ENCODE measurements around the gene PLIN5. TPM values are rescaled to one million over a fixed set of nuclear protein-coding genes. Genes with fewer than 3 reads are reported as not detected.

Gene PLIN5
- total RNA-seq, 1 experiment from 2014 or later: 8.1 TPM

DNA sequence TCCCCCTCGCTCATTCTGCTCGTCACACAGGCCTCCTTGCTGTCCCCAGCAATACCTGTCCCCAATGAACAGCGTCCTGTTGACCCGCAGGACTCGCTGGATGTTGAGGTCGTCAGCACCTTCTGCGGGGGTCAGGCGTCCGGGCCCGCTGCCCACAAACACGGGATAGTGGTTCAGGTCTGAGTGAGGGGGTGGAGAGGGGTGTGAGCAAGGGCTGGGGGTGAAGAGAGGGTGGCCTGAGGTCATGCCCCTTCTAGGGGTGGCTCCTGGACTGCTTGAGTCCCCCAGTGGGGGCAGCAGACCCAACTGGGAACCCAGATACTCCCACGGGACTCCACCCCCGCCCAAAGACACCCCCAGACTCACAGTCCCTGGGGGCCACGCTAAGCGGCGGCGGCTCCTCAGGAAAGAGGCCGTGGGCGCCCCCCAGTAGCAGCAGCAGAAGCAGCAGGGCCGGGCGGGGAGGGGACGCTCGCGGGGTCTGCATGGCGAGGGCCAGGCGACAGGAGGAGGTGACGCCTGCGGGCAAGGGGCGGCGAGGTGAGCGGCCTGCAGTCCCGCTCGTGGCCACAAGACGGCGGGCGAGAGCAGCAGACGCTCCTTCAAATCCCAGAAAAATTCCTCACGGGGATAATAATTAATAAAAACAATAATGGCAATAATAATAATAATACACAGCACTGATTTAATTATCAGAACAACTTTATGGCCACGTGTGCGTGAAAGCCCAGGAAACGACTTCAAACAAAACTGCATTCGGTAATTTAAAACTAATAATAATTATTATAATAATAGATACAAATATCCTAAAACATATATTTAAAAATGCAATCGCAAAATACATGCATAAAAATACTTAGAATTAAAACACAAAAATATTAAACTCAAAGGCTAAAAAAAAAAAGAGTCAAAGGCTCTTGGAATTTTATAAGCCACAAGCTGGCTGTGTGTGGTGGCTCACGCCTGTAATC, 23.2 kb upstream of the PLIN5 start:
- H3K4me3 ChIP-seq (replicated peaks in 1 of 2; ENCODE audit: low read depth in 1 of 2, low read length in 2 of 2): no peak overlapping the region
- no peaks in the 10 kb centered on the region for H3K9me3 ChIP-seq (ENCODE audit: control insufficient read depth in 1 of 2, insufficient read depth in 1 of 2, low read depth in 1 of 2, low read length in 2 of 2)
- peak overlapping the region; percentile 32; the same call in 1 of the 2 replicates for H3K4me2 ChIP-seq (ENCODE audit: low read length)
- no peak overlapping the region for H3K9ac ChIP-seq (ENCODE audit: low read length)
- no peaks in the 10 kb centered on the region for H3K27me3 ChIP-seq (ENCODE audit: insufficient read depth, low read length)
- CTCF ChIA-PET: interaction anchor here (0.9 to 1.4 kb wide), 2 partner anchors 9 to 119 kb away, joined by 3 to 4 read pairs; no protein-coding TSS in a partner anchor
- intact Hi-C loops (cut with micrococcal nuclease): loop anchor here (1.0 kb wide), 1 partner anchor 78 kb away; no protein-coding TSS in a partner anchor
- H3K79me2 ChIP-seq (ENCODE audit: insufficient read depth, low read length): peaks cover 3% of the 10 kb centered on the region; the same call in 1 of the 2 replicates
- peaks cover 8 to 26% of the 10 kb centered on the region in 2 experiments for H3K4me1 ChIP-seq (ENCODE audit: control insufficient read depth in 1 of 2, insufficient read depth in 2 of 2, low read length in 2 of 2)
- no peak for DNase-seq (ENCODE audit: low read depth, low spot score)
- TF ChIP-seq, protein P1, sequence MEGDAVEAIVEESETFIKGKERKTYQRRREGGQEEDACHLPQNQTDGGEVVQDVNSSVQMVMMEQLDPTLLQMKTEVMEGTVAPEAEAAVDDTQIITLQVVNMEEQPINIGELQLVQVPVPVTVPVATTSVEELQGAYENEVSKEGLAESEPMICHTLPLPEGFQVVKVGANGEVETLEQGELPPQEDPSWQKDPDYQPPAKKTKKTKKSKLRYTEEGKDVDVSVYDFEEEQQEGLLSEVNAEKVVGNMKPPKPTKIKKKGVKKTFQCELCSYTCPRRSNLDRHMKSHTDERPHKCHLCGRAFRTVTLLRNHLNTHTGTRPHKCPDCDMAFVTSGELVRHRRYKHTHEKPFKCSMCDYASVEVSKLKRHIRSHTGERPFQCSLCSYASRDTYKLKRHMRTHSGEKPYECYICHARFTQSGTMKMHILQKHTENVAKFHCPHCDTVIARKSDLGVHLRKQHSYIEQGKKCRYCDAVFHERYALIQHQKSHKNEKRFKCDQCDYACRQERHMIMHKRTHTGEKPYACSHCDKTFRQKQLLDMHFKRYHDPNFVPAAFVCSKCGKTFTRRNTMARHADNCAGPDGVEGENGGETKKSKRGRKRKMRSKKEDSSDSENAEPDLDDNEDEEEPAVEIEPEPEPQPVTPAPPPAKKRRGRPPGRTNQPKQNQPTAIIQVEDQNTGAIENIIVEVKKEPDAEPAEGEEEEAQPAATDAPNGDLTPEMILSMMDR (IDR thresholded peaks at IDR 0.05 in 2 of 3, conservative IDR thresholded peaks at IDR 0.05 in 1 of 3; ENCODE audit: borderline replicate concordance in 1 of 3, insufficient read depth in 1 of 3, low read depth in 2 of 3, low read length in 2 of 3): peak; percentile 69 to 97 (median 82)
- TF ChIP-seq POLR2A (IDR thresholded peaks at IDR 0.05; ENCODE audit: borderline replicate concordance, extremely low read depth, insufficient read depth, insufficient read length) (no peak), RAD21 (IDR thresholded peaks at IDR 0.05; ENCODE audit: low read depth) (peak; percentile 59)
- POLR2A ChIA-PET: interaction anchor here (1.1 kb wide), 1 partner anchor 23 kb away, joined by 3 read pairs; the partner anchor contains the start of gene PLIN5
- no TSS peak for BruUV-seq (replicated peaks)
- H2AFZ ChIP-seq (ENCODE audit: low read depth, low read length, poor library complexity, severe bottlenecking): no peak overlapping the region
- RAD21 ChIA-PET (ENCODE audit: low non-redundant PET in 1 of 2, low total read pairs in 2 of 2, uncharacterized antibody in 2 of 2, unreplicated experiment in 2 of 2): interaction anchor here (0.6 to 0.7 kb wide), 3 partner anchors 9 to 109 kb away, joined by 3 read pairs; no protein-coding TSS in a partner anchor
- no peaks in the 10 kb centered on the region for H3K9me2 ChIP-seq (ENCODE audit: insufficient read depth)
- peaks cover 9 to 18% of the 10 kb centered on the region in 2 experiments; a peak in 3 of 4 replicates for H3K36me3 ChIP-seq (ENCODE audit: control insufficient read depth in 1 of 2, insufficient read depth in 2 of 2, low read length in 2 of 2)
- no peak for ATAC-seq
- H3K27ac ChIP-seq (ENCODE audit: low read depth, low read length): peak overlapping the region; percentile 40; the same call in 1 of the 2 replicates
- no peaks in the 10 kb centered on the region for H4K20me1 ChIP-seq (ENCODE audit: insufficient read depth)

All from HCT116 (cell line).